OCI-LY7 (cell line): ENCODE results near the gene LDAF1. TPM values are rescaled to one million over a fixed set of nuclear protein-coding genes. Genes with fewer than 3 reads are reported as not detected.

Experiments
- total RNA-seq, 2 experiments: library from RNA; depleted of rRNA in 1 of 2; stranded (reverse); fragments of >200 nt in 1 of 2; shearing (Covaris generic) in 1 of 2; gene quantifications; 2 replicates each; pipeline ENCODE4 v1.2.3, GENCODE V29; 2014 to 2022

The LDAF1 gene
- total RNA-seq, 2 experiments from 2014 or later, result 5.4 to 6.7 TPM

Other genes with a start within 250 kb of the LDAF1 start
- gene DNAH3, start 7.8 kb upstream of the LDAF1 start, total RNA-seq (2014; rRNA removed; shearing (Covaris generic)), result not detected in 2 replicates
- gene DNAH3, start 7.8 kb upstream of the LDAF1 start, total RNA-seq (2022), result not detected in 2 replicates
- gene ZP2, start 52.9 kb downstream of the LDAF1 start, total RNA-seq (2014; rRNA removed; shearing (Covaris generic)), result not detected in 2 replicates
- gene ZP2, start 52.9 kb downstream of the LDAF1 start, total RNA-seq (2022), result not detected in 2 replicates
- gene ANKS4B, start 75.0 kb downstream of the LDAF1 start, total RNA-seq (2014; rRNA removed; shearing (Covaris generic)), result not detected in 2 replicates
- not detected in 2 replicates for gene ANKS4B, start 75.0 kb downstream of the LDAF1 start, total RNA-seq (2022)
- gene CRYM, start 119.6 kb downstream of the LDAF1 start, total RNA-seq (2014; rRNA removed; shearing (Covaris generic)), result 0.18 and 0.28 TPM in 2 replicates
- gene CRYM, start 119.6 kb downstream of the LDAF1 start, total RNA-seq (2022), result 0.23 and 0.70 TPM in 2 replicates